ENCODE measurements around the gene GATC. TPM values are rescaled to one million over a fixed set of nuclear protein-coding genes. Genes with fewer than 3 reads are reported as not detected.

The GATC gene
- total and polyA plus RNA-seq, 2 experiments from 2014 or later = 12.7 to 19.3 TPM

GRCh38 chr12:120488057-120488640 lies 41.9 kb downstream of the GATC start:
- no peak overlapping the region for H3K4me3 ChIP-seq
- H3K9me3 ChIP-seq (ENCODE audit: low read depth) = no peaks in the 10 kb centered on the region
- TF ChIP-seq CTCF (IDR thresholded peaks at IDR 0.05; ENCODE audit: low read depth, low read length) = no peak
- DNase-seq (ENCODE audit: low read depth in 1 of 2, low spot score in 1 of 2) = peak in 1 of 2 donors; percentile 48
- H3K27ac ChIP-seq = peak overlapping the region; percentile 47
- peaks cover 4% of the 10 kb centered on the region for H3K4me1 ChIP-seq (ENCODE audit: low read depth)
- no peaks in the 10 kb centered on the region for H3K36me3 ChIP-seq
- no peaks in the 10 kb centered on the region for H3K27me3 ChIP-seq

GRCh38 chr12:120489018-120489417 lies 42.8 kb downstream of the GATC start:
- H3K9me3 ChIP-seq (ENCODE audit: low read depth) = no peaks in the 10 kb centered on the region
- peaks cover 4% of the 10 kb centered on the region for H3K4me1 ChIP-seq (ENCODE audit: low read depth)
- H3K36me3 ChIP-seq = no peaks in the 10 kb centered on the region
- no peaks in the 10 kb centered on the region for H3K27me3 ChIP-seq
- no peak overlapping the region for H3K4me3 ChIP-seq
- H3K27ac ChIP-seq = no peak overlapping the region
- no peak for DNase-seq (ENCODE audit: low read depth in 1 of 2, low spot score in 1 of 2)
- TF ChIP-seq CTCF (IDR thresholded peaks at IDR 0.05; ENCODE audit: low read depth, low read length) = no peak

- H3K27me3 ChIP-seq = no peaks in the 10 kb centered on the region
- H3K36me3 ChIP-seq = no peaks in the 10 kb centered on the region
- TF ChIP-seq CTCF (IDR thresholded peaks at IDR 0.05; ENCODE audit: low read depth, low read length) = no peak
- no peak for DNase-seq (ENCODE audit: low read depth in 1 of 2, low spot score in 1 of 2)
- peaks cover 4% of the 10 kb centered on the region for H3K4me1 ChIP-seq (ENCODE audit: low read depth)
- H3K4me3 ChIP-seq = no peak overlapping the region
- H3K9me3 ChIP-seq (ENCODE audit: low read depth) = no peaks in the 10 kb centered on the region
- no peak overlapping the region for H3K27ac ChIP-seq
Observed at GRCh38 chr12:120490325-120490724, 44.1 kb downstream of the GATC start.

GRCh38 chr12:120490833-120491512 lies 44.7 kb downstream of the GATC start:
- Histone ChIP-seq H3K4me1 (ENCODE audit: low read depth) (peaks cover 4% of the 10 kb centered on the region), H3K36me3 (no peaks in the 10 kb centered on the region), H3K27me3 (no peaks in the 10 kb centered on the region), H3K9me3 (ENCODE audit: low read depth) (no peaks in the 10 kb centered on the region), H3K4me3 (no peak overlapping the region), H3K27ac (no peak overlapping the region)
- no peak for TF ChIP-seq CTCF (IDR thresholded peaks at IDR 0.05; ENCODE audit: low read depth, low read length)
- DNase-seq (ENCODE audit: low read depth in 1 of 2, low spot score in 1 of 2) = no peak

GRCh38 chr12:120495186-120495730 lies 49.0 kb downstream of the GATC start:
- H3K27ac ChIP-seq = no peak overlapping the region

More at GRCh38 chr12:120495186-120495730, 49.0 kb downstream of the GATC start:
- Histone ChIP-seq H3K27me3 (no peaks in the 10 kb centered on the region), H3K36me3 (peaks cover 12% of the 10 kb centered on the region), H3K9me3 (ENCODE audit: low read depth) (no peaks in the 10 kb centered on the region), H3K4me3 (peak overlapping the region; percentile 88), H3K4me1 (ENCODE audit: low read depth) (peaks cover 7% of the 10 kb centered on the region)
- no peak for TF ChIP-seq CTCF (IDR thresholded peaks at IDR 0.05; ENCODE audit: low read depth, low read length)
- peak; percentile 10 to 14 for DNase-seq (ENCODE audit: low read depth in 1 of 2, low spot score in 1 of 2)
